ENCODE data around the gene PPFIA1. TPM values are rescaled to one million over a fixed set of nuclear protein-coding genes. Genes with fewer than 3 reads are reported as not detected.
"Not testable (repeated sequence)": the region's sequence is repeated elsewhere in the genome, so short reads cannot be mapped to it uniquely, and the experiment has no call there.

PPFIA1 gene
- total and polyA plus RNA-seq, 2 donors (not counting 1 experiment from before 2014, with no cell fraction given), result 38.8 to 39.8 TPM

GRCh38 chr11:70405679-70406395 is 135.3 kb downstream of the PPFIA1 start:
- no peak overlapping the region for H3K4me2 ChIP-seq (ENCODE audit: extremely low read depth, insufficient read depth, low read length)
- DNase-seq (ENCODE audit: low read depth in 2 of 2), result no peak
- H2AFZ ChIP-seq (ENCODE audit: low read length), result no peak overlapping the region
- H3K4me3 ChIP-seq (replicated peaks in 1 of 4; ENCODE audit: control extremely low read depth in 1 of 4, insufficient read depth in 1 of 4, low read depth in 3 of 4, low read length in 4 of 4), result no peak overlapping the region
- TF ChIP-seq, protein P1, sequence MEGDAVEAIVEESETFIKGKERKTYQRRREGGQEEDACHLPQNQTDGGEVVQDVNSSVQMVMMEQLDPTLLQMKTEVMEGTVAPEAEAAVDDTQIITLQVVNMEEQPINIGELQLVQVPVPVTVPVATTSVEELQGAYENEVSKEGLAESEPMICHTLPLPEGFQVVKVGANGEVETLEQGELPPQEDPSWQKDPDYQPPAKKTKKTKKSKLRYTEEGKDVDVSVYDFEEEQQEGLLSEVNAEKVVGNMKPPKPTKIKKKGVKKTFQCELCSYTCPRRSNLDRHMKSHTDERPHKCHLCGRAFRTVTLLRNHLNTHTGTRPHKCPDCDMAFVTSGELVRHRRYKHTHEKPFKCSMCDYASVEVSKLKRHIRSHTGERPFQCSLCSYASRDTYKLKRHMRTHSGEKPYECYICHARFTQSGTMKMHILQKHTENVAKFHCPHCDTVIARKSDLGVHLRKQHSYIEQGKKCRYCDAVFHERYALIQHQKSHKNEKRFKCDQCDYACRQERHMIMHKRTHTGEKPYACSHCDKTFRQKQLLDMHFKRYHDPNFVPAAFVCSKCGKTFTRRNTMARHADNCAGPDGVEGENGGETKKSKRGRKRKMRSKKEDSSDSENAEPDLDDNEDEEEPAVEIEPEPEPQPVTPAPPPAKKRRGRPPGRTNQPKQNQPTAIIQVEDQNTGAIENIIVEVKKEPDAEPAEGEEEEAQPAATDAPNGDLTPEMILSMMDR (conservative IDR thresholded peaks at IDR 0.05 in 1 of 2, IDR thresholded peaks at IDR 0.05 in 1 of 2; ENCODE audit: low read depth in 1 of 2, low read length in 2 of 2), result no peak
- no peak for TF ChIP-seq EZH2 (IDR thresholded peaks at IDR 0.05; ENCODE audit: low read length, missing control alignments)
- H3K4me1 ChIP-seq (ENCODE audit: control insufficient read depth, extremely low read depth, insufficient read depth, low read length), result peaks cover under 1% of the 10 kb centered on the region
- H3K9me3 ChIP-seq (ENCODE audit: control insufficient read depth, insufficient read depth, low read depth, low read length), result no peaks in the 10 kb centered on the region
- H3K27me3 ChIP-seq (ENCODE audit: control insufficient read depth, insufficient read depth, low read length), result no peaks in the 10 kb centered on the region
- peaks cover 33% of the 10 kb centered on the region for H3K36me3 ChIP-seq (ENCODE audit: control insufficient read depth, insufficient read depth, low read length)
- H3K79me2 ChIP-seq (ENCODE audit: control insufficient read depth, insufficient read depth, low read length), result peaks cover 78% of the 10 kb centered on the region
- no peak overlapping the region for H3K27ac ChIP-seq (ENCODE audit: insufficient read depth, low read length)
- H3K9ac ChIP-seq (ENCODE audit: insufficient read depth, low read length), result no peak overlapping the region
- H4K20me1 ChIP-seq (ENCODE audit: control insufficient read depth, extremely low read depth, insufficient read depth, low read length), result peaks cover under 1% of the 10 kb centered on the region

DNA sequence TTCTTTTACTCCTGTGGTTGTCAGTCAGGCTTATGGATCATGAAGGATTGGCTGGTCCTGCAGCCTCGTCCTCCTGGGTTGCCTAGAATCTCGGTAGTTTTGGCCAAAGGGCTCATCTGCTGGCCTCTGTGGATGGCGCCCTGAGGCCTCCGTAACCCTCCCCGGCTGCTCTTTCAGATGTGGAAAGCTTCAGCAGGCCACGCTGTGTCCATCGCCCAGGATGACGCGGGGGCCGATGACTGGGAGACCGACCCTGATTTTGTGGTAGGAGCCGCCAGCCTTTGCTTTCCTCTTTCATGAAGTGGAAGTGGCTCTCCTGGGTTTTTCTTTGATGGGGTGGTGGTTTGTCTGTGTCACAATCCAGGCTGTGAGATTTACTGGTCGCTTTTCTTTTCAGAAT is 136.6 kb downstream of the PPFIA1 start:
- H3K27me3 ChIP-seq (ENCODE audit: control insufficient read depth, insufficient read depth, low read length), result no peaks in the 10 kb centered on the region
- H3K4me3 ChIP-seq (replicated peaks in 1 of 4; ENCODE audit: control extremely low read depth in 1 of 4, insufficient read depth in 1 of 4, low read depth in 3 of 4, low read length in 4 of 4), result no peak overlapping the region
- H3K4me1 ChIP-seq (ENCODE audit: control insufficient read depth, extremely low read depth, insufficient read depth, low read length), result no peaks in the 10 kb centered on the region
- no peak overlapping the region for H3K9ac ChIP-seq (ENCODE audit: insufficient read depth, low read length)
- DNase-seq (ENCODE audit: low read depth in 2 of 2), result no peak
- no peaks in the 10 kb centered on the region for H3K9me3 ChIP-seq (ENCODE audit: control insufficient read depth, insufficient read depth, low read depth, low read length)
- H2AFZ ChIP-seq (ENCODE audit: low read length), result no peak overlapping the region
- no peak overlapping the region for H3K4me2 ChIP-seq (ENCODE audit: extremely low read depth, insufficient read depth, low read length)
- H3K79me2 ChIP-seq (ENCODE audit: control insufficient read depth, insufficient read depth, low read length), result peaks cover 70% of the 10 kb centered on the region
- H3K27ac ChIP-seq (ENCODE audit: insufficient read depth, low read length), result no peak overlapping the region
- peaks cover 41% of the 10 kb centered on the region for H3K36me3 ChIP-seq (ENCODE audit: control insufficient read depth, insufficient read depth, low read length)
- H4K20me1 ChIP-seq (ENCODE audit: control insufficient read depth, extremely low read depth, insufficient read depth, low read length), result no peaks in the 10 kb centered on the region
- TF ChIP-seq EZH2 (IDR thresholded peaks at IDR 0.05; ENCODE audit: low read length, missing control alignments), result no peak
- TF ChIP-seq, protein P1 (conservative IDR thresholded peaks at IDR 0.05 in 1 of 2, IDR thresholded peaks at IDR 0.05 in 1 of 2; ENCODE audit: low read depth in 1 of 2, low read length in 2 of 2), result no peak

DNA sequence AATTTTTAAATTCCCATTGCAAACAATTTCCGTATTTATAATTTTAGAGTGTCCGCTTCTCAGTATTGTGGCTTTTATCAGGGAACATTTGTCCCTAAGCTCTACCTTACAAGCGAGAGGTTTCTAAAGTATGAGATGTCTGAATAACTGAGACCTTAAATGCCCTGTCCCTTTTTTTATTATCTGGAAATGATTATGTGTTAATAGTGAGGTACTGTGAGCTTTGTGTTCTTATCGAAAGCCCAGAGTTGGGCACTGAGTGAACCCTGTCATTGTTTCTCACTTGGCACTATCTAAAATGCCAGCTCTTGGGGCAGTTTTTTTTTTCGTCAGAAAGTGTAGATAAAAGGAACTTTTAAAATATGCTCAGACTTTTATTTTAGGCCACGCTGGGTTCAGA is 137.3 kb downstream of the PPFIA1 start:
- H3K4me1 ChIP-seq (ENCODE audit: control insufficient read depth, extremely low read depth, insufficient read depth, low read length), result no peaks in the 10 kb centered on the region
- H3K9ac ChIP-seq (ENCODE audit: insufficient read depth, low read length), result no peak overlapping the region
- DNase-seq (ENCODE audit: low read depth in 2 of 2), result no peak
- no peak overlapping the region for H3K4me3 ChIP-seq (replicated peaks in 1 of 4; ENCODE audit: control extremely low read depth in 1 of 4, insufficient read depth in 1 of 4, low read depth in 3 of 4, low read length in 4 of 4)
- H4K20me1 ChIP-seq (ENCODE audit: control insufficient read depth, extremely low read depth, insufficient read depth, low read length), result no peaks in the 10 kb centered on the region
- H3K4me2 ChIP-seq (ENCODE audit: extremely low read depth, insufficient read depth, low read length), result no peak overlapping the region
- no peaks in the 10 kb centered on the region for H3K9me3 ChIP-seq (ENCODE audit: control insufficient read depth, insufficient read depth, low read depth, low read length)
- no peak overlapping the region for H3K27ac ChIP-seq (ENCODE audit: insufficient read depth, low read length)
- peaks cover 66% of the 10 kb centered on the region for H3K79me2 ChIP-seq (ENCODE audit: control insufficient read depth, insufficient read depth, low read length)
- no peaks in the 10 kb centered on the region for H3K27me3 ChIP-seq (ENCODE audit: control insufficient read depth, insufficient read depth, low read length)
- H2AFZ ChIP-seq (ENCODE audit: low read length), result no peak overlapping the region
- peaks cover 44% of the 10 kb centered on the region for H3K36me3 ChIP-seq (ENCODE audit: control insufficient read depth, insufficient read depth, low read length)
- no peak for TF ChIP-seq EZH2 (IDR thresholded peaks at IDR 0.05; ENCODE audit: low read length, missing control alignments)
- TF ChIP-seq, protein P1 (conservative IDR thresholded peaks at IDR 0.05 in 1 of 2, IDR thresholded peaks at IDR 0.05 in 1 of 2; ENCODE audit: low read depth in 1 of 2, low read length in 2 of 2), result no peak

- H3K27me3 ChIP-seq (ENCODE audit: control insufficient read depth, insufficient read depth, low read length); H3K4me3 ChIP-seq (replicated peaks in 1 of 4; ENCODE audit: control extremely low read depth in 1 of 4, insufficient read depth in 1 of 4, low read depth in 3 of 4, low read length in 4 of 4); DNase-seq (ENCODE audit: low read depth in 2 of 2); H3K4me1 ChIP-seq (ENCODE audit: control insufficient read depth, extremely low read depth, insufficient read depth, low read length); H2AFZ ChIP-seq (ENCODE audit: low read length); H3K4me2 ChIP-seq (ENCODE audit: extremely low read depth, insufficient read depth, low read length); H3K27ac ChIP-seq (ENCODE audit: insufficient read depth, low read length); H3K9me3 ChIP-seq (ENCODE audit: control insufficient read depth, insufficient read depth, low read depth, low read length); H4K20me1 ChIP-seq (ENCODE audit: control insufficient read depth, extremely low read depth, insufficient read depth, low read length); H3K9ac ChIP-seq (ENCODE audit: insufficient read depth, low read length): not testable (repeated sequence)
- Histone ChIP-seq H3K79me2 (ENCODE audit: control insufficient read depth, insufficient read depth, low read length) (peaks cover 65% of the 10 kb centered on the region), H3K36me3 (ENCODE audit: control insufficient read depth, insufficient read depth, low read length) (peaks cover 50% of the 10 kb centered on the region)
Observed at GRCh38 chr11:70408326-70408725, 137.8 kb downstream of the PPFIA1 start.
